Measurements from ENCODE around the gene CFAP251.

Gene CFAP251

DNA sequence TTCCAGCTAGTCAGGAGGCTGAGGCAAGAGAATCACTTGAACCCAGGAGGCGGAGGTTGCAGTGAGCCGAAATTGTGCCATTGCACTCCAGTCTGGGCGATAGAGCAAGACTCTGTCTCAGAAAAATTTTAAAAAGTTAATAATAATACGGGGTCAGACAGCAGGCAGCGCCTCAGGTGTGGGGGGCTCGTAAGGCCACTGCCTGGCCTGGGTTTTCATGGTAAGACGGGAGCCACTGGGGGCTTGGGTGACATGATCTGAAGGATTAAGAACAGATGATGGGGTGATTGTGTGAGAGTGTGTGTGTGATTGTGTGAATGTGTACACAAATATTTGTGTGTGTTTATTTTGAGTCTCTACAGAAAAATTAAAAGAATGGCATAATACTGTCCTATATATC, 126.9 kb downstream of the CFAP251 start:
- no peaks in the 10 kb centered on the region for H3K79me1 ChIP-seq (ENCODE audit: low read length)
- H3K79me2 ChIP-seq (ENCODE audit: control insufficient read depth, insufficient read depth, low read length, poor library complexity): no peaks in the 10 kb centered on the region
- H2BK12ac ChIP-seq (ENCODE audit: low read length): no peak overlapping the region
- H4K12ac ChIP-seq (ENCODE audit: low read depth, low read length): no peak overlapping the region
- no peak overlapping the region for H3K14ac ChIP-seq (ENCODE audit: low read length)
- H3K18ac ChIP-seq (ENCODE audit: low read length): no peak overlapping the region
- H3K9me3 ChIP-seq (ENCODE audit: insufficient read depth, low read depth, low read length): peaks cover 3% of the 10 kb centered on the region
- no peaks in the 10 kb centered on the region for H3K4me1 ChIP-seq (ENCODE audit: control insufficient read depth in 1 of 2, insufficient read depth in 2 of 2, low read length in 2 of 2)
- no peak overlapping the region for H2AK5ac ChIP-seq (ENCODE audit: low read length)
- no peak overlapping the region for H3K4me2 ChIP-seq (ENCODE audit: low read length)
- no peak overlapping the region for H4K8ac ChIP-seq (ENCODE audit: low read depth, low read length)
- no peak overlapping the region for H3K23ac ChIP-seq (ENCODE audit: low read length)
- H3K4me3 ChIP-seq (ENCODE audit: low read depth, low read length): no peak overlapping the region
- H2AFZ ChIP-seq (ENCODE audit: insufficient read depth, low read length, poor library complexity): no peak overlapping the region
- H3K27me3 ChIP-seq (ENCODE audit: insufficient read depth, low read length): no peaks in the 10 kb centered on the region
- H2BK120ac ChIP-seq (ENCODE audit: insufficient read depth, low read length, poor library complexity): no peak overlapping the region
- H3K27ac ChIP-seq (ENCODE audit: low read depth, low read length): no peak overlapping the region
- no peak overlapping the region for H3K4ac ChIP-seq (ENCODE audit: low read depth, low read length)
- H2BK5ac ChIP-seq (ENCODE audit: low read depth, low read length, poor library complexity): no peak overlapping the region
- no peak overlapping the region for H4K91ac ChIP-seq (ENCODE audit: low read depth, low read length)
- no peak overlapping the region for H3K9ac ChIP-seq (ENCODE audit: low read length)
- H3K36me3 ChIP-seq (ENCODE audit: control insufficient read depth in 1 of 2, insufficient read depth in 2 of 2, low read length in 2 of 2): peaks cover 9 to 10% of the 10 kb centered on the region in 2 experiments
- WGBS (ENCODE audit: extremely low coverage, insufficient coverage, insufficient read length): no CpG with 5 or more reads among the region's 7 CpGs
- no peak for DNase-seq

DNA sequence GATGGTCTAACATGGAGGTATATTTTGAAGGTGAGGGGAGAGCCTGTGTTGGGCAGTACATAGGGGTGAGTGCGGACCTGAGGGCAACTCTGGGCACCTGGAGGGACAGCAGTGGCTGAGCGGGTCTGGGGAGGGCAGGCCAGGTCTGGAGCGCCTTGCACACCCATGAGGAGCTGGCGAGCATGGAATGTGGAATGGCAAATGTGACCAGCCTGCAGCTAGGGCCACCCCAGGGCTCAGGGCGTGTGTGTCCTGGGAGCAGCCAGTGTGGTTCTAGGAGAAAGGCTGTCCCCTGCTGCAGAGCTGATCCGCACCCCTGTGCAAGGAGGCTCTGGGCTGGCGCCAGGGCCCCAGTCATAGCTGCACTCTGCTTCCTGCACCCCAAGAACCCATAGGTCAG, 127.8 kb downstream of the CFAP251 start:
- Histone ChIP-seq H2AFZ (ENCODE audit: insufficient read depth, low read length, poor library complexity) (no peak overlapping the region), H3K4me1 (ENCODE audit: control insufficient read depth in 1 of 2, insufficient read depth in 2 of 2, low read length in 2 of 2) (no peaks in the 10 kb centered on the region)
- WGBS (ENCODE audit: extremely low coverage, insufficient coverage, insufficient read length): no CpG with 5 or more reads among the region's 7 CpGs

DNA sequence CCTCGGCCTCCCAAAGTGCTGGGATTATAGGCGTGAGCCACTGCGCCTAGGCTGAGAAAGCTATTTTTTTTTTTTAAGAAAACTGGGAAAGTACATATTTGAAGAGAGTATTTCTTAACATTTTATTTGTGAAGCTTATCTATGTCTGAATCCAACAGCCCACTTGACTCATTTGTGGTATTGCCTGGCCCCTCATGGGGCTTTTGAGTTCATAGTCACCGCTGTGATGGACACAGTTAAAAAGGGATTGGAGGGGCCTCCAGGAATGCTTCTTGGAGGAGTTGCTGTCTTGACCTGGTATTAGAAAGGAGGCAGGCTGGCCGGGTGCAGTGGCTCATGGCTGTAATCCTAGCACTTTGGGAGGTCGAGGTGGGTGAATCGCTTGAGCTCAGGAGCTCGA, 129.8 kb downstream of the CFAP251 start:
- H2AK5ac ChIP-seq (ENCODE audit: low read length): no peak overlapping the region
- H4K91ac ChIP-seq (ENCODE audit: low read depth, low read length): no peak overlapping the region
- no peak overlapping the region for H3K4me2 ChIP-seq (ENCODE audit: low read length)
- H3K4me1 ChIP-seq (ENCODE audit: control insufficient read depth in 1 of 2, insufficient read depth in 2 of 2, low read length in 2 of 2): no peaks in the 10 kb centered on the region
- no peak for DNase-seq
- no peak overlapping the region for H2BK5ac ChIP-seq (ENCODE audit: low read depth, low read length, poor library complexity)
- no peaks in the 10 kb centered on the region for H3K79me1 ChIP-seq (ENCODE audit: low read length)
- H2BK120ac ChIP-seq (ENCODE audit: insufficient read depth, low read length, poor library complexity): no peak overlapping the region
- H3K9ac ChIP-seq (ENCODE audit: low read length): no peak overlapping the region
- no peak overlapping the region for H3K18ac ChIP-seq (ENCODE audit: low read length)
- H2BK12ac ChIP-seq (ENCODE audit: low read length): no peak overlapping the region
- WGBS (ENCODE audit: extremely low coverage, insufficient coverage, insufficient read length): no CpG with 5 or more reads among the region's 8 CpGs
- H3K4me3 ChIP-seq (ENCODE audit: low read depth, low read length): no peak overlapping the region
- no peak overlapping the region for H3K27ac ChIP-seq (ENCODE audit: low read depth, low read length)
- no peak overlapping the region for H3K23ac ChIP-seq (ENCODE audit: low read length)
- no peak overlapping the region for H4K12ac ChIP-seq (ENCODE audit: low read depth, low read length)
- H3K14ac ChIP-seq (ENCODE audit: low read length): no peak overlapping the region
- no peak overlapping the region for H2AFZ ChIP-seq (ENCODE audit: insufficient read depth, low read length, poor library complexity)
- H3K79me2 ChIP-seq (ENCODE audit: control insufficient read depth, insufficient read depth, low read length, poor library complexity): no peaks in the 10 kb centered on the region
- no peak overlapping the region for H4K8ac ChIP-seq (ENCODE audit: low read depth, low read length)
- peaks cover 9 to 10% of the 10 kb centered on the region in 2 experiments for H3K36me3 ChIP-seq (ENCODE audit: control insufficient read depth in 1 of 2, insufficient read depth in 2 of 2, low read length in 2 of 2)
- H3K9me3 ChIP-seq (ENCODE audit: insufficient read depth, low read depth, low read length): peaks cover 3% of the 10 kb centered on the region
- H3K27me3 ChIP-seq (ENCODE audit: insufficient read depth, low read length): no peaks in the 10 kb centered on the region
- no peak overlapping the region for H3K4ac ChIP-seq (ENCODE audit: low read depth, low read length)

More for the DNA sequence above, 127.8 kb downstream of the CFAP251 start:
- no peak overlapping the region for H2BK5ac ChIP-seq (ENCODE audit: low read depth, low read length, poor library complexity)
- H3K23ac ChIP-seq (ENCODE audit: low read length): no peak overlapping the region
- H3K27me3 ChIP-seq (ENCODE audit: insufficient read depth, low read length): no peaks in the 10 kb centered on the region
- peaks cover 3% of the 10 kb centered on the region for H3K9me3 ChIP-seq (ENCODE audit: insufficient read depth, low read depth, low read length)
- no peak overlapping the region for H3K4me2 ChIP-seq (ENCODE audit: low read length)
- H3K27ac ChIP-seq (ENCODE audit: low read depth, low read length): no peak overlapping the region
- no peak overlapping the region for H3K14ac ChIP-seq (ENCODE audit: low read length)
- no peak overlapping the region for H2BK12ac ChIP-seq (ENCODE audit: low read length)
- no peak for DNase-seq
- no peak overlapping the region for H2BK120ac ChIP-seq (ENCODE audit: insufficient read depth, low read length, poor library complexity)
- H4K8ac ChIP-seq (ENCODE audit: low read depth, low read length): no peak overlapping the region
- no peak overlapping the region for H3K4ac ChIP-seq (ENCODE audit: low read depth, low read length)
- H2AK5ac ChIP-seq (ENCODE audit: low read length): no peak overlapping the region
- peaks cover 9 to 10% of the 10 kb centered on the region in 2 experiments for H3K36me3 ChIP-seq (ENCODE audit: control insufficient read depth in 1 of 2, insufficient read depth in 2 of 2, low read length in 2 of 2)
- no peaks in the 10 kb centered on the region for H3K79me2 ChIP-seq (ENCODE audit: control insufficient read depth, insufficient read depth, low read length, poor library complexity)
- H3K79me1 ChIP-seq (ENCODE audit: low read length): no peaks in the 10 kb centered on the region
- no peak overlapping the region for H3K18ac ChIP-seq (ENCODE audit: low read length)
- no peak overlapping the region for H4K12ac ChIP-seq (ENCODE audit: low read depth, low read length)
- no peak overlapping the region for H3K4me3 ChIP-seq (ENCODE audit: low read depth, low read length)
- H3K9ac ChIP-seq (ENCODE audit: low read length): no peak overlapping the region
- H4K91ac ChIP-seq (ENCODE audit: low read depth, low read length): no peak overlapping the region

DNA sequence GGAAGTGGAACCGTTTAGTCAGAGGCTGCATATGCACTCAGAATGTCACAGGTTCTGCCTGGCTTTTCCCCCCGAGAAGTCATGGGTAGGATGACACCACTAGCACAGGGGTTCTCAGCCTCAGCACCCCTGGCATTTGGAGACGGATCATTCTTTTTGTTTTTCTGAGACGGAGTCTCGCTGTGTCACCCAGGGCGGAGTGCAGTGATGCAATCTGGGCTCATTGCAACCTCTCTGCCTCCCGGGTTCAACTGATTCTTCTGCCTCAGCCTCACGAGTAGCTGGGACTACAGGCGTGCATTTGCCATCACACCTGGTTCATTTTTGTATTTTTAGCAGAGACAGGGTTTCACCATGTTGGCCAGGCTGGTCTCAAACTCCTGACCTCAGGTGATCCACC, 131.4 kb downstream of the CFAP251 start:
- no peak overlapping the region for H2BK5ac ChIP-seq (ENCODE audit: low read depth, low read length, poor library complexity)
- no peaks in the 10 kb centered on the region for H3K79me2 ChIP-seq (ENCODE audit: control insufficient read depth, insufficient read depth, low read length, poor library complexity)
- no peaks in the 10 kb centered on the region for H3K4me1 ChIP-seq (ENCODE audit: control insufficient read depth in 1 of 2, insufficient read depth in 2 of 2, low read length in 2 of 2)
- no peak overlapping the region for H3K4me2 ChIP-seq (ENCODE audit: low read length)
- no peak overlapping the region for H2BK12ac ChIP-seq (ENCODE audit: low read length)
- no peak overlapping the region for H2AFZ ChIP-seq (ENCODE audit: insufficient read depth, low read length, poor library complexity)
- no peak overlapping the region for H4K91ac ChIP-seq (ENCODE audit: low read depth, low read length)
- peaks cover 3% of the 10 kb centered on the region for H3K9me3 ChIP-seq (ENCODE audit: insufficient read depth, low read depth, low read length)
- H2BK120ac ChIP-seq (ENCODE audit: insufficient read depth, low read length, poor library complexity): no peak overlapping the region
- H4K8ac ChIP-seq (ENCODE audit: low read depth, low read length): peak overlapping the region; percentile 53
- H3K9ac ChIP-seq (ENCODE audit: low read length): no peak overlapping the region
- H3K4me3 ChIP-seq (ENCODE audit: low read depth, low read length): no peak overlapping the region
- no peak overlapping the region for H4K12ac ChIP-seq (ENCODE audit: low read depth, low read length)
- no peak overlapping the region for H3K18ac ChIP-seq (ENCODE audit: low read length)
- no peak overlapping the region for H2AK5ac ChIP-seq (ENCODE audit: low read length)
- H3K27ac ChIP-seq (ENCODE audit: low read depth, low read length): no peak overlapping the region
- no peak overlapping the region for H3K4ac ChIP-seq (ENCODE audit: low read depth, low read length)
- peaks cover 0 to 1% of the 10 kb centered on the region in 2 experiments for H3K36me3 ChIP-seq (ENCODE audit: control insufficient read depth in 1 of 2, insufficient read depth in 2 of 2, low read length in 2 of 2)
- DNase-seq: no peak
- H3K14ac ChIP-seq (ENCODE audit: low read length): no peak overlapping the region
- H3K27me3 ChIP-seq (ENCODE audit: insufficient read depth, low read length): no peaks in the 10 kb centered on the region
- no CpG with 5 or more reads among the region's 9 CpGs for WGBS (ENCODE audit: extremely low coverage, insufficient coverage, insufficient read length)
- no peak overlapping the region for H3K23ac ChIP-seq (ENCODE audit: low read length)
- no peaks in the 10 kb centered on the region for H3K79me1 ChIP-seq (ENCODE audit: low read length)
